Prostate gland (tissue), 2 donors: ENCODE data around the gene GALNT3.

Source experiments
- CTCF ChIP-seq, 4 experiments: fragments of 200-600 bp in 2 of 4; fragments of 450-650 bp in 2 of 4; sonication (generic) in 2 of 4; IDR thresholded peaks; 1 replicate in 3 of 4; 2 replicates in 1 of 4; pipeline ENCODE4 v1.5.1; 2016 to 2019; ENCODE audit warnings: antibody characterized with exemption in 4 of 4, mild to moderate bottlenecking in 2 of 4, moderate library complexity in 2 of 4
- POLR2A ChIP-seq: fragments of 450-650 bp; IDR thresholded peaks from one replicate; pipeline ENCODE4 v1.6.1; 2016; ENCODE audit warnings: antibody characterized with exemption, mild to moderate bottlenecking
- POLR2AphosphoS5 ChIP-seq: sonication (generic); formaldehyde crosslinking; IDR thresholded peaks from one replicate; pipeline ENCODE4 v1.6.1; 2017; ENCODE audit warnings: antibody characterized with exemption

- TF ChIP-seq CTCF (IDR thresholded peaks at IDR 0.05), result no peak
- no peak for TF ChIP-seq POLR2A
- no peak for TF ChIP-seq POLR2AphosphoS5
These were observed 14.3 kb downstream of the GALNT3 start for GRCh38 chr2:165779706-165780105.
